K562 (cell line): ENCODE data around the gene CCDC136. TPM values are rescaled to one million over a fixed set of nuclear protein-coding genes. Genes with fewer than 3 reads are reported as not detected.

ENCODE experiments used
- ATF4 ChIP-seq: fragments of 450-650 bp; formaldehyde crosslinking; IDR thresholded peaks from 2 replicates; pipeline ENCODE4 v1.4.0; 2022; ENCODE audit warnings: mild to moderate bottlenecking, moderate library complexity
- CTBP1 ChIP-seq: fragments of 450-650 bp; IDR thresholded peaks from 2 replicates; pipeline ENCODE4 v1.6.1; 2016; ENCODE audit warnings: borderline replicate concordance
- GABPA ChIP-seq: fragments of 200-800 bp; sonication (Bioruptor generic); conservative IDR thresholded peaks from 2 replicates; pipeline ENCODE4 v1.6.1; 2016; ENCODE audit warnings: low read depth, missing genetic modification characterization, missing compliant biosample characterization
- GATAD2B ChIP-seq: fragments of 450-650 bp; IDR thresholded peaks from 2 replicates; pipeline ENCODE4 v1.6.1; 2017; ENCODE audit warnings: mild to moderate bottlenecking, borderline replicate concordance
- HMGN3 ChIP-seq: IDR thresholded peaks from 2 replicates; pipeline ENCODE4 v1.6.1; 2011; ENCODE audit warnings: borderline replicate concordance, low read depth, mild to moderate bottlenecking, mixed read lengths, low read length; ENCODE audit not compliant: insufficient read length; ENCODE audit errors: extremely low read depth
- HOXB6 ChIP-seq: fragments of 250-450 bp; sonication (Bioruptor Pico); IDR thresholded peaks from 2 replicates; pipeline ENCODE4 v1.5.1; 2022; ENCODE audit warnings: mild to moderate bottlenecking, borderline replicate concordance
- KLF10 ChIP-seq: fragments of 250-450 bp; sonication (Bioruptor Pico); IDR thresholded peaks from 2 replicates; pipeline ENCODE4 v1.6.1; 2021; ENCODE audit warnings: matching md5 sums
- MECOM ChIP-seq: fragments of 250-450 bp; sonication (Bioruptor Pico); IDR thresholded peaks from 2 replicates; pipeline ENCODE4 v1.8.0; 2022; ENCODE audit warnings: inconsistent platforms
- MYC ChIP-seq, 2 experiments: fragments of 250-450 bp in 1 of 2; sonication (Bioruptor Pico) in 1 of 2; IDR thresholded peaks; 2 replicates each; pipeline versions ENCODE4 v1.5.1 to v1.6.1; 2012 to 2021; ENCODE audit warnings: low read depth in 2 of 2, borderline replicate concordance in 1 of 2, improper control_type of control experiment in 1 of 2, low read length in 1 of 2, mild to moderate bottlenecking in 1 of 2, moderate library complexity in 1 of 2
- NCOA2 ChIP-seq, 2 experiments: fragments of 450-650 bp; IDR thresholded peaks; 2 replicates each; pipeline ENCODE4 v1.6.1; 2018; ENCODE audit warnings: mild to moderate bottlenecking in 2 of 2, moderate library complexity in 1 of 2; ENCODE audit not compliant: partially characterized antibody in 2 of 2
- NCOA4 ChIP-seq: fragments of 450-650 bp; IDR thresholded peaks from 2 replicates; pipeline ENCODE4 v1.6.1; 2018; ENCODE audit warnings: mild to moderate bottlenecking; ENCODE audit not compliant: partially characterized antibody
- PHTF2 ChIP-seq: fragments of 250-450 bp; sonication (Bioruptor Pico); IDR thresholded peaks from 2 replicates; pipeline ENCODE4 v1.5.0; 2021; ENCODE audit warnings: mild to moderate bottlenecking
- POLR2G ChIP-seq: fragments of 200-400 bp; formaldehyde crosslinking; IDR thresholded peaks from 2 replicates; pipeline ENCODE4 v1.6.1; 2017; ENCODE audit warnings: low read depth, mild to moderate bottlenecking, antibody characterized with exemption, low read length, moderate library complexity
- SRSF3 ChIP-seq: fragments of 200-400 bp; formaldehyde crosslinking; IDR thresholded peaks from 2 replicates; pipeline ENCODE4 v1.6.1; 2016; ENCODE audit warnings: mild to moderate bottlenecking, low read length, moderate library complexity; ENCODE audit not compliant: insufficient read depth
- TBL1XR1 ChIP-seq, 2 experiments: IDR thresholded peaks; 2 replicates each; pipeline ENCODE4 v1.6.1; 2012; ENCODE audit warnings: improper control_type of control experiment in 2 of 2, low read length in 2 of 2, mild to moderate bottlenecking in 1 of 2
- ZBTB40 ChIP-seq, 2 experiments: fragments of 450-650 bp in 1 of 2; sonication (generic) in 1 of 2; formaldehyde crosslinking in 1 of 2; IDR thresholded peaks; 2 replicates each; pipeline versions ENCODE4 v1.7.1 to v1.9.0; 2016 to 2022; ENCODE audit warnings: inconsistent platforms in 1 of 2, mild to moderate bottlenecking in 1 of 2, missing genetic modification reagents in 1 of 2
- ZNF316 ChIP-seq: fragments of 450-650 bp; IDR thresholded peaks from 2 replicates; pipeline ENCODE4 v1.6.1; 2016
- polyA plus RNA-seq, 8 experiments: library from polyadenylated mRNA; depleted of rRNA in 4 of 8; stranded (reverse) in 5 of 8; unstranded in 3 of 8; fragments of >200 nt; fragmentation: Nextera tagmentation in 2 of 8; fragmentation: Illumina TruSeq in 1 of 8; extraction: Ambion mirVana in 2 of 8; extraction: Trizol in 1 of 8; gene quantifications; 2 replicates each; pipeline versions ENCODE4 v1.2.1 to v1.2.3, GENCODE V29; 2011 to 2014; ENCODE audit warnings: inconsistent platforms in 1 of 8, missing spikeins in 1 of 8
- total RNA-seq, 7 experiments: library from RNA; depleted of rRNA in 6 of 7; stranded (reverse); fragments of >200 nt in 6 of 7; fragmentation: Illumina TruSeq in 2 of 7; extraction: Trizol in 2 of 7; gene quantifications; 2 replicates each; pipeline versions ENCODE4 v1.2.1 to v1.2.3, GENCODE V29; 2011 to 2021; ENCODE audit warnings: low replicate concordance in 1 of 7

Gene CCDC136
- total and polyA plus RNA-seq, 9 of the 15 experiments (the other 6 are each of a cell fraction or from before 2014, with no cell fraction given): 2.4 to 40.8 (median 26.5) TPM

GRCh38 chr7:128827248-128827958 is 35.6 kb downstream of the CCDC136 start (continued):
- 0 out of 2 replicates have a peak, but pooled peaks have one; percentile 37 for TF ChIP-seq KLF10 (CRISPR knock-in tag)
- peak; percentile 46; the same call in 1 of the 2 replicates for TF ChIP-seq ZNF316
- TF ChIP-seq ATF4 (CRISPR knock-in tag): peak; percentile 94
- no peak for TF ChIP-seq PHTF2
- TF ChIP-seq MYC (IDR thresholded peaks at IDR 0.05; ENCODE audit: low read depth, low read length): peak; percentile 79
- no peak for TF ChIP-seq MYC (CRISPR knock-in tag; IDR thresholded peaks at IDR 0.05; ENCODE audit: borderline replicate concordance, low read depth)
- TF ChIP-seq HMGN3: peak; percentile 92
- TF ChIP-seq NCOA2 (IDR thresholded peaks at IDR 0.05; ENCODE audit: partially characterized antibody in 2 of 2): no peak
- no peak for TF ChIP-seq ZBTB40 (IDR thresholded peaks at IDR 0.05)
- no peak for TF ChIP-seq ZBTB40 (CRISPR knock-in tag; IDR thresholded peaks at IDR 0.05)
- TF ChIP-seq GATAD2B: no peak
- TF ChIP-seq NCOA4: no peak
- 0 out of 2 replicates have a peak, but pooled peaks have one; percentile 15 for TF ChIP-seq MECOM (CRISPR knock-in tag)
- peak; percentile 30; the same call in 1 of the 2 replicates for TF ChIP-seq SRSF3
- TF ChIP-seq POLR2G: peak; percentile 92
- TF ChIP-seq HOXB6 (CRISPR knock-in tag): no peak
- no peak for TF ChIP-seq GABPA (tag)
- TF ChIP-seq CTBP1: peak; percentile 95
- TF ChIP-seq TBL1XR1 (IDR thresholded peaks at IDR 0.05; ENCODE audit: low read length in 2 of 2): peak in 1 of 2 experiments; percentile 63; a peak in 2 of 4 replicates
